H1 (cell line): ENCODE results near the gene C1orf74. TPM values are rescaled to one million over a fixed set of nuclear protein-coding genes. Genes with fewer than 3 reads are reported as not detected.

ENCODE experiments used
- CHD7 ChIP-seq: fragments of 300-600 bp; sonication (generic); IDR thresholded peaks from 2 replicates; pipeline ENCODE4 v1.7.1; 2012; ENCODE audit warnings: low read length, moderate library complexity, mild to moderate bottlenecking, inconsistent platforms; ENCODE audit not compliant: insufficient replicate concordance
- EP300 ChIP-seq, 2 experiments: IDR thresholded peaks; 1 replicate in 1 of 2; 2 replicates in 1 of 2; pipeline ENCODE4 v1.6.1; 2011 to 2012; ENCODE audit warnings: low read depth in 2 of 2, low read length in 2 of 2, mild to moderate bottlenecking in 2 of 2, borderline replicate concordance in 1 of 2, inconsistent platforms in 1 of 2, moderate library complexity in 1 of 2
- HDAC2 ChIP-seq, 2 experiments: fragments of 300-600 bp in 1 of 2; sonication (generic) in 1 of 2; IDR thresholded peaks; 2 replicates each; pipeline ENCODE4 v1.6.1; 2011 to 2012; ENCODE audit warnings: low read depth in 2 of 2, low read length in 2 of 2, mild to moderate bottlenecking in 2 of 2, moderate library complexity in 2 of 2, borderline replicate concordance in 1 of 2, inconsistent platforms in 1 of 2
- KDM5A ChIP-seq: fragments of 200-600 bp; IDR thresholded peaks from 2 replicates; pipeline ENCODE4 v1.7.1; 2012; ENCODE audit warnings: mild to moderate bottlenecking, low read length, inconsistent platforms, mixed read lengths
- SIRT6 ChIP-seq: IDR thresholded peaks from one replicate; pipeline ENCODE4 v1.7.1; 2012; ENCODE audit warnings: low read length, inconsistent platforms
- SRF ChIP-seq: IDR thresholded peaks from 2 replicates; pipeline ENCODE4 v1.6.1; 2011; ENCODE audit warnings: mild to moderate bottlenecking, low read depth, low read length, moderate library complexity
- TEAD4 ChIP-seq: IDR thresholded peaks from 2 replicates; pipeline ENCODE4 v1.6.1; 2012; ENCODE audit warnings: low read depth, low read length, inconsistent platforms, mixed read lengths
- USF2 ChIP-seq: IDR thresholded peaks from 2 replicates; pipeline ENCODE4 v1.6.1; 2011; ENCODE audit warnings: low read length, improper control_type of control experiment
- YY1 ChIP-seq: IDR thresholded peaks from 2 replicates; pipeline ENCODE4 v1.6.1; 2011; ENCODE audit warnings: low read depth, mild to moderate bottlenecking, low read length
- polyA plus RNA-seq, 7 experiments: library from polyadenylated mRNA; depleted of rRNA in 3 of 7; stranded (reverse) in 5 of 7; unstranded in 2 of 7; fragments of >200 nt in 5 of 7; fragments of 200-250 nt in 2 of 7; gene quantifications; 1 replicate in 5 of 7; 2 replicates in 1 of 7; 4 replicates in 1 of 7; pipeline versions ENCODE4 v1.2.1 to v1.2.3, GENCODE V29; 2011 to 2013; ENCODE audit warnings: missing spikeins in 2 of 7, mixed read lengths in 2 of 7
- total RNA-seq: library from RNA; stranded (reverse); fragmentation: NEBNext Ultra II Directional; extraction: Animal tissue kit (Norgen Biotek cat#: 25700); gene quantifications from 2 replicates; pipeline ENCODE4 v1.2.1, GENCODE V29; 2021

C1orf74 gene
- total and polyA plus RNA-seq, 2 of the 8 experiments (the other 6 are each of a cell fraction or from before 2014, with no cell fraction given): 3.1 to 3.9 TPM

- TF ChIP-seq CHD7: no peak
- no peak for TF ChIP-seq SIRT6
- TF ChIP-seq YY1: no peak
- TF ChIP-seq USF2: no peak
- TF ChIP-seq EP300 (IDR thresholded peaks at IDR 0.05; ENCODE audit: borderline replicate concordance in 1 of 2, low read depth in 2 of 2, low read length in 2 of 2): no peak
- no peak for TF ChIP-seq HDAC2 (IDR thresholded peaks at IDR 0.05; ENCODE audit: borderline replicate concordance in 1 of 2, low read depth in 2 of 2, low read length in 2 of 2)
- no peak for TF ChIP-seq KDM5A
- TF ChIP-seq TEAD4: no peak
- TF ChIP-seq SRF: no peak
Measured at GRCh38 chr1:209742409-209743144, 41.8 kb downstream of the C1orf74 start (continued).
